Spleen (tissue), 7 donors: ENCODE results near the gene PACSIN2.

Experiments
- POLR2A ChIP-seq, 3 donors: fragments of 450-650 bp; IDR thresholded peaks; one replicate each; pipeline ENCODE4 v1.5.1; 2017; ENCODE audit warnings: antibody characterized with exemption in 3 of 3, mild to moderate bottlenecking in 1 of 3
- POLR2AphosphoS5 ChIP-seq, 3 donors: sonication (generic); formaldehyde crosslinking; IDR thresholded peaks; one replicate each; pipeline ENCODE4 v1.5.1; 2017; ENCODE audit warnings: antibody characterized with exemption in 3 of 3
- TF ChIP-seq, protein P1 (sequence below), 11 experiments: fragments of 200-600 bp in 7 of 11; fragments of 450-650 bp in 4 of 11; sonication (generic) in 4 of 11; IDR thresholded peaks in 8 of 11; conservative IDR thresholded peaks in 3 of 11; 1 replicate in 7 of 11; 2 replicates in 4 of 11; pipeline versions ENCODE4 v1.4.0 to v1.8.0; 2016 to 2021; ENCODE audit warnings: antibody characterized with exemption in 11 of 11, inconsistent platforms in 4 of 11, mild to moderate bottlenecking in 1 of 11
- donor health status: DM: no; HTN: no; CAD: no; lungs with moderate emphysema.
- donor health status: DM: no; HTN: no; CAD: no.
- donor health status: DM: no; HTN: no; CAD: no.

DNA sequence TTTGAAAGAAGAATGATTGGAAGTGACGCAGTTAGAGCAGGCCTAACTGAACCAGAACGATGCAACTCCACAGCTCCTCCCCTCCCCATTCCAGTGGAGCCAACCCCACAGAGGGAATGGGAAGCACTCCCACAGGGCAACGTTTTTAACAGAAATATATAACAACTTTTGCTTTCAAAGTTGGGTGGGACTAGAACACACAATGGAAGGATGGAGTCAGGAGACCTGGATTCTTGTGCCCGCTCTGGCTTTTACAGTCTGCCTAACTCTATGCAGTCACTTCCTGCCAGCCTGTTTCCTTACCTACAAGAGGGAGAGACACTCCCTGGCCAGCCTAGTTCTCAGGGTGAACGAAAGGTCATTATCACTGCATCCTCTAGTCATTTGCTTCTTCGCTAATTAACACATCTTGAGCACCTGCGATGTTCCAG, 75.5 kb downstream of the PACSIN2 start:
- TF ChIP-seq, protein P1, sequence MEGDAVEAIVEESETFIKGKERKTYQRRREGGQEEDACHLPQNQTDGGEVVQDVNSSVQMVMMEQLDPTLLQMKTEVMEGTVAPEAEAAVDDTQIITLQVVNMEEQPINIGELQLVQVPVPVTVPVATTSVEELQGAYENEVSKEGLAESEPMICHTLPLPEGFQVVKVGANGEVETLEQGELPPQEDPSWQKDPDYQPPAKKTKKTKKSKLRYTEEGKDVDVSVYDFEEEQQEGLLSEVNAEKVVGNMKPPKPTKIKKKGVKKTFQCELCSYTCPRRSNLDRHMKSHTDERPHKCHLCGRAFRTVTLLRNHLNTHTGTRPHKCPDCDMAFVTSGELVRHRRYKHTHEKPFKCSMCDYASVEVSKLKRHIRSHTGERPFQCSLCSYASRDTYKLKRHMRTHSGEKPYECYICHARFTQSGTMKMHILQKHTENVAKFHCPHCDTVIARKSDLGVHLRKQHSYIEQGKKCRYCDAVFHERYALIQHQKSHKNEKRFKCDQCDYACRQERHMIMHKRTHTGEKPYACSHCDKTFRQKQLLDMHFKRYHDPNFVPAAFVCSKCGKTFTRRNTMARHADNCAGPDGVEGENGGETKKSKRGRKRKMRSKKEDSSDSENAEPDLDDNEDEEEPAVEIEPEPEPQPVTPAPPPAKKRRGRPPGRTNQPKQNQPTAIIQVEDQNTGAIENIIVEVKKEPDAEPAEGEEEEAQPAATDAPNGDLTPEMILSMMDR (IDR thresholded peaks at IDR 0.05 in 8 of 11, conservative IDR thresholded peaks at IDR 0.05 in 3 of 11), result no peak
- TF ChIP-seq POLR2AphosphoS5 (IDR thresholded peaks at IDR 0.05) (no peak), POLR2A (IDR thresholded peaks at IDR 0.05) (no peak)
